HG03064 (cell line): ENCODE data around the gene TRMT61A.

ENCODE experiments used
- ATAC-seq: cut with Tn5 transposase; IDR thresholded peaks from one replicate; pipeline ENCODE4 v1.9.1; 2021; ENCODE audit warnings: low read depth; ENCODE audit not compliant: unreplicated experiment

TRMT61A gene

GRCh38 chr14:103545915-103546651, 17.1 kb downstream of the TRMT61A start:
- no peak for ATAC-seq

- no peak for ATAC-seq
Observed at GRCh38 chr14:103546652-103547454, 17.9 kb downstream of the TRMT61A start.

- ATAC-seq: no peak
Observed at GRCh38 chr14:103547455-103547940, 18.5 kb downstream of the TRMT61A start.

- no peak for ATAC-seq
Observed at GRCh38 chr14:103547941-103548462, 19.0 kb downstream of the TRMT61A start.

GRCh38 chr14:103548463-103549351, 19.7 kb downstream of the TRMT61A start:
- no peak for ATAC-seq

- no peak for ATAC-seq
Observed at GRCh38 chr14:103549361-103550311, 20.6 kb downstream of the TRMT61A start.

GRCh38 chr14:103550451-103551337, 21.7 kb downstream of the TRMT61A start:
- no peak for ATAC-seq

GRCh38 chr14:103551338-103551762, 22.4 kb downstream of the TRMT61A start:
- ATAC-seq: no peak

GRCh38 chr14:103552011-103552845, 23.2 kb downstream of the TRMT61A start:
- ATAC-seq: no peak

- no peak for ATAC-seq
Observed at GRCh38 chr14:103552846-103553210, 23.8 kb downstream of the TRMT61A start.

- ATAC-seq: no peak
Observed at GRCh38 chr14:103555559-103556337, 26.8 kb downstream of the TRMT61A start.

GRCh38 chr14:103556946-103557758, 28.2 kb downstream of the TRMT61A start:
- ATAC-seq: no peak

GRCh38 chr14:103558071-103558882, 29.3 kb downstream of the TRMT61A start:
- no peak for ATAC-seq

GRCh38 chr14:103559766-103560165, 30.8 kb downstream of the TRMT61A start:
- no peak for ATAC-seq

GRCh38 chr14:103560691-103561090, 31.7 kb downstream of the TRMT61A start:
- ATAC-seq: no peak
